Transverse colon (tissue), 4 donors: ENCODE measurements around the gene LILRB3.

ENCODE experiments used
- CTCF ChIP-seq, 5 experiments: fragments of 200-600 bp in 3 of 5; fragments of 450-650 bp in 2 of 5; sonication (generic) in 3 of 5; IDR thresholded peaks; 1 replicate in 2 of 5; 2 replicates in 3 of 5; pipeline ENCODE4 v1.5.1; 2016 to 2017; ENCODE audit warnings: antibody characterized with exemption in 5 of 5, inconsistent platforms in 3 of 5, mild to moderate bottlenecking in 2 of 5, moderate library complexity in 1 of 5
- EP300 ChIP-seq: sonication (generic); formaldehyde crosslinking; IDR thresholded peaks from one replicate; pipeline ENCODE4 v1.6.1; 2017; ENCODE audit warnings: antibody characterized with exemption, low read depth
- POLR2A ChIP-seq: fragments of 450-650 bp; IDR thresholded peaks from one replicate; pipeline ENCODE4 v1.6.1; 2016; ENCODE audit warnings: antibody characterized with exemption, mild to moderate bottlenecking, moderate library complexity
- POLR2AphosphoS5 ChIP-seq, 3 donors: sonication (generic); formaldehyde crosslinking; IDR thresholded peaks; one replicate each; pipeline ENCODE4 v1.6.1; 2016; ENCODE audit warnings: antibody characterized with exemption in 3 of 3

- no peak for TF ChIP-seq EP300
- no peak for TF ChIP-seq POLR2A
- peak; percentile 75 to 98 (median 91) for TF ChIP-seq CTCF (IDR thresholded peaks at IDR 0.05)
- TF ChIP-seq POLR2AphosphoS5 (IDR thresholded peaks at IDR 0.05) = peak in 1 of 3 donors; percentile 33
These were observed 54.5 kb downstream of the LILRB3 start for GRCh38 chr19:54168174-54168917.
